MG63 (cell line): Measurements from ENCODE around the gene IL1RAPL2. TPM values are rescaled to one million over a fixed set of nuclear protein-coding genes. Genes with fewer than 3 reads are reported as not detected.
"Not testable (repeated sequence)": the region's sequence is repeated elsewhere in the genome, so short reads cannot be mapped to it uniquely, and the experiment has no call there.

ENCODE experiments used
- DNase-seq: peaks from one replicate; pipeline ENCODE4 v3.0.0-alpha.2; 2020
- H3K27me3 ChIP-seq: fragments of 250-450 bp; sonication (Bioruptor Pico); 2 replicates; pipeline ENCODE4 v1.5.1; 2020; ENCODE audit warnings: mild to moderate bottlenecking, moderate library complexity
- H3K36me3 ChIP-seq: fragments of 250-450 bp; sonication (Bioruptor Pico); 2 replicates; pipeline ENCODE4 v1.5.1; 2020; ENCODE audit warnings: mild to moderate bottlenecking, moderate library complexity
- H3K4me3 ChIP-seq: fragments of 250-450 bp; sonication (Bioruptor Pico); 2 replicates; pipeline ENCODE4 v1.5.1; 2020; ENCODE audit warnings: mild to moderate bottlenecking, moderate library complexity
- H3K9me3 ChIP-seq: fragments of 250-450 bp; sonication (Bioruptor Pico); 2 replicates; pipeline ENCODE4 v1.5.1; 2020; ENCODE audit warnings: mild to moderate bottlenecking, moderate library complexity
- total RNA-seq: library from RNA; depleted of rRNA; stranded (reverse); fragments of >200 nt; shearing (Covaris generic); gene quantifications from 2 replicates; pipeline ENCODE4 v1.2.3, GENCODE V29; 2014; ENCODE audit warnings: low replicate concordance

The IL1RAPL2 gene
- total RNA-seq, 1 experiment from 2014 or later: not detected

GRCh38 chrX:105028962-105029361 is 463.0 kb downstream of the IL1RAPL2 start:
- H3K4me3 ChIP-seq, H3K36me3 ChIP-seq, H3K27me3 ChIP-seq, DNase-seq, H3K9me3 ChIP-seq: not testable (repeated sequence)

GRCh38 chrX:105038672-105039328 is 472.8 kb downstream of the IL1RAPL2 start:
- no peak overlapping the region for H3K4me3 ChIP-seq
- no peak for DNase-seq
- no peaks in the 10 kb centered on the region for H3K36me3 ChIP-seq
- no peaks in the 10 kb centered on the region for H3K27me3 ChIP-seq
- no peaks in the 10 kb centered on the region for H3K9me3 ChIP-seq

- no peaks in the 10 kb centered on the region for H3K9me3 ChIP-seq
- DNase-seq: no peak
- H3K36me3 ChIP-seq: no peaks in the 10 kb centered on the region
- no peak overlapping the region for H3K4me3 ChIP-seq
- H3K27me3 ChIP-seq: no peaks in the 10 kb centered on the region
Observed at GRCh38 chrX:105050921-105051320, 484.9 kb downstream of the IL1RAPL2 start.

GRCh38 chrX:105051364-105051763 is 485.4 kb downstream of the IL1RAPL2 start:
- no peak overlapping the region for H3K4me3 ChIP-seq
- no peaks in the 10 kb centered on the region for H3K27me3 ChIP-seq
- no peaks in the 10 kb centered on the region for H3K9me3 ChIP-seq
- no peak for DNase-seq
- H3K36me3 ChIP-seq: no peaks in the 10 kb centered on the region

DNA sequence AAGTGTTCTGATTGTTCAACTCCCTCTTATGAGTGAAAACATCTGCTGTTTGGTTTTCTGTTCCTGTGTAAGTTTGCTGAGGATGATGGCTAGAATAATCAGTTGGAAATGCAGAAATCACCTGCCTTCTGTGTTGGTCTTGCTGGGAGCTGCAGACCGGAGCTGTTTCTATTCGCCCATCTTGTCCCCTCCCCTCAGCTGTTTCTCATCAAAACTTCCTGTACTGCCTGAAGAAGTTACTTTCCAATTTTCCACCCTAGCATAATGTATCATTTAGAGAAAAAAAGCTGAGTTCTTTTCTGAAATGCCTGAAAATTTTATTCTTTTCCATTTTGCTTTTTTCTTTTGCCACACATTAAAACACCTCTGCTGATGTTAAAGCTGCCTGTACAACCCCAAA is 486.9 kb downstream of the IL1RAPL2 start:
- Histone ChIP-seq H3K9me3 (no peaks in the 10 kb centered on the region), H3K27me3 (no peaks in the 10 kb centered on the region), H3K4me3 (no peak overlapping the region), H3K36me3 (no peaks in the 10 kb centered on the region)
- no peak for DNase-seq

GRCh38 chrX:105063743-105064142 is 497.7 kb downstream of the IL1RAPL2 start:
- Histone ChIP-seq H3K4me3 (no peak overlapping the region), H3K36me3 (no peaks in the 10 kb centered on the region), H3K27me3 (no peaks in the 10 kb centered on the region), H3K9me3 (no peaks in the 10 kb centered on the region)
- DNase-seq: no peak

- H3K4me3 ChIP-seq: no peak overlapping the region
- DNase-seq: no peak
- no peaks in the 10 kb centered on the region for H3K36me3 ChIP-seq
- H3K9me3 ChIP-seq: no peaks in the 10 kb centered on the region
- no peaks in the 10 kb centered on the region for H3K27me3 ChIP-seq
Observed at GRCh38 chrX:105098201-105098600, 532.2 kb downstream of the IL1RAPL2 start.

GRCh38 chrX:105098812-105099211 is 532.8 kb downstream of the IL1RAPL2 start:
- Histone ChIP-seq H3K27me3 (no peaks in the 10 kb centered on the region), H3K36me3 (no peaks in the 10 kb centered on the region), H3K4me3 (no peak overlapping the region), H3K9me3 (no peaks in the 10 kb centered on the region)
- no peak for DNase-seq

GRCh38 chrX:105101378-105101777 is 535.4 kb downstream of the IL1RAPL2 start:
- Histone ChIP-seq H3K27me3 (no peaks in the 10 kb centered on the region), H3K4me3 (no peak overlapping the region), H3K36me3 (no peaks in the 10 kb centered on the region), H3K9me3 (no peaks in the 10 kb centered on the region)
- DNase-seq: no peak

GRCh38 chrX:105109936-105110335 is 543.9 kb downstream of the IL1RAPL2 start:
- H3K36me3 ChIP-seq: no peaks in the 10 kb centered on the region
- no peak for DNase-seq
- H3K27me3 ChIP-seq: no peaks in the 10 kb centered on the region
- no peaks in the 10 kb centered on the region for H3K9me3 ChIP-seq
- no peak overlapping the region for H3K4me3 ChIP-seq

DNA sequence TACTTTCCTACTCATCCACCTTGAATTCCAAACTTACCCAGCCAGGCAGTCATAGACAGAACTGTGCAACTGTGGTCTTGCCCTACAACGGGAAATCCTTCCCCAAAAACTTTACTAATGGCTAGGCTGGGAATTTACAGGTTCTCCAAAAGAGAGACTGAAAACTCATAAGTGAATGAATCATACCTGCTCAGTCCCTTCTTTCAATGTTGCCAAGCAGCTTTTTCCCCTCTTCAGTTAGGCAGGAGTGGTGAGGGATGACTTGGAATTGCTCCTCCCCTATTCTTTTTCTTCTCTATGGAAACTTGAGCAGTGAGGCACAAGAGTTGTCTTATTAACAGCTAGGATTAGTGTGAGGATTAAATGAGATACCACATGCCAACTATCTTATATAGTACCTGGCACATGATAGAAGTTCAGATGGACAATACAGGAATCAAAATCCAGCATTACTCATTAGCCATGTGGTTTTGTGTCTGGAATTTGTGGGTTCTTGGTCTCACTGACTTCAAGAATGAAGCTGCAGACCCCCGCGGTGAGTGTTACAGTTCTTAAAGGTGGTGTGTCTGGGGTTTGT is 548.6 kb downstream of the IL1RAPL2 start:
- Histone ChIP-seq H3K9me3 (no peaks in the 10 kb centered on the region), H3K4me3 (no peak overlapping the region), H3K27me3 (no peaks in the 10 kb centered on the region), H3K36me3 (no peaks in the 10 kb centered on the region)
- no peak for DNase-seq

DNA sequence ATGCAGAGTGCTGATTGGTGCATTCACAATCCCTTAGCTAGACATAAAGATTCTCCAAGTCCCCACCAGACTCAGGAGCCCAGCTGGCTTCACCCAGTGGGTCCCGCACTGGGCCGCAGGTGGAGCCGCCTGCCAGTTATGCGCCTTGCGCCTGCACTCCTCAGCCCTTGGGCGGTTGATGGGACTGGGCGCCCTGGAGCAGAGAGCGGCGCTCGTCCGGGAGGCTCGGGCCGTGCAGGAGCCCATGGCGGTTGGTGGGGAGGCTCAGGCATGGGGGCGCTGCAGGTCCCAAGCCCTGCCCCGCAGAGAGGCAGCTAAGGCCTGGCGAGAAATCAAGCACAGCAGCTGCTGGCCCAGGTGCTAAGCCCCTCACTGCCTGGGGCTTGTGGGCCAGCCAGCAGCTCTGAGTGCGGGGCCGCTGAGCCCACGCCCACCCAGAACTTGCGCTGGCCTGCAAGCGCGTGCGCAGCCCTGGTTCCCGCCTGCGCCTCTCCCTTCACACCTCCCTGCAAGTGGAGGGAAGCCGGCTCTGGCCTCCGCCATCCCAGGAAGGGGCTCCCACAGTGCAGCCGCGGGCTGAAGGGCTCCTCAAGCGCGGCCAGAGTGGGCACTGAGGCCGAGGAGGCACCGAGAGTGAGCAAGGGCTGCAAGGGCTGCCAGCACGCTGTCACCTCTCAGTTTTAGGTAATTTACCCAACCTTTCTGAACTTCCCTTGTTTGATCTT is 549.8 kb downstream of the IL1RAPL2 start:
- not testable (repeated sequence) for H3K27me3 ChIP-seq, DNase-seq, H3K36me3 ChIP-seq, H3K4me3 ChIP-seq, H3K9me3 ChIP-seq

GRCh38 chrX:105116486-105116885 is 550.5 kb downstream of the IL1RAPL2 start:
- Histone ChIP-seq H3K27me3 (no peaks in the 10 kb centered on the region), H3K9me3 (no peaks in the 10 kb centered on the region), H3K4me3 (no peak overlapping the region), H3K36me3 (no peaks in the 10 kb centered on the region)
- DNase-seq: no peak

GRCh38 chrX:105117621-105118020 is 551.6 kb downstream of the IL1RAPL2 start:
- H3K36me3 ChIP-seq: no peaks in the 10 kb centered on the region
- H3K9me3 ChIP-seq: no peaks in the 10 kb centered on the region
- no peak for DNase-seq
- no peak overlapping the region for H3K4me3 ChIP-seq
- H3K27me3 ChIP-seq: no peaks in the 10 kb centered on the region

DNA sequence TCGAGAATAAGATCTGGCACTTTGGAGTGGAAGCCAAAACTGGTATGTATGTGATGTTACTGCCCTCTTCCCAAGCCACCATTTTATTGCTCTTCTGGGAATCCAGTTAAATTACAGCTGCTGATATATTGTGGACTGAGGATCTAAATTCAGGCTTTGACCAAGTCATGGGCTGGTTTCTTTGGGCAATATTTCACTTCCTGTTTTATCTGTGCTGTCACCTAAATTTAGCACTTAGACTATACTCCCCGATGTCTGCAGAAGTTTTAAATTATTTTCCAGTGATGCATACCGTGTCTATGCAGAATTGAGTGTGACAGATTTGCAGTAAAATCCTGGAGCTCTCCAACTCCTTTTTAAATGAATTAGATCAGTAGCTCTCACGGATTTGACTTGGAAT is 554.5 kb downstream of the IL1RAPL2 start:
- Histone ChIP-seq H3K36me3 (no peaks in the 10 kb centered on the region), H3K9me3 (no peaks in the 10 kb centered on the region), H3K4me3 (no peak overlapping the region), H3K27me3 (no peaks in the 10 kb centered on the region)
- no peak for DNase-seq

DNA sequence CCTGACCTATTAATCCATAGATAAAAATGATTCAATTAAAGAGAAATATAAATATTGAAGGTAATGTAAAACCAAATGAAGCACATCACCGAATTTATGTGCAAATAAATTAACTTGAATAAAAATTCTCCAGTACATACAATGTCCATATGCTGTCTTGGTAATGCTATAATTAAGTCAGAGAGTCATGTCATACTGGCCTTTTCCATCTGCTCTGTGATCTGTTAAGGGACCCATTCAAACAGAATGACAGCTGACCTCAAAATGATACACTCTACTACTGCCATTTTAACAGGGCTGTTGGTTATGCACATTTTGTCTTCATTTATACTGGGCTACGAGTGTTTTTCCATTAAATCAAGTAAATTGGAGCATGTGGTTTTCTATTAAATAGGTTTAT is 555.2 kb downstream of the IL1RAPL2 start:
- DNase-seq: no peak
- H3K9me3 ChIP-seq: no peaks in the 10 kb centered on the region
- no peaks in the 10 kb centered on the region for H3K36me3 ChIP-seq
- no peak overlapping the region for H3K4me3 ChIP-seq
- H3K27me3 ChIP-seq: no peaks in the 10 kb centered on the region

DNA sequence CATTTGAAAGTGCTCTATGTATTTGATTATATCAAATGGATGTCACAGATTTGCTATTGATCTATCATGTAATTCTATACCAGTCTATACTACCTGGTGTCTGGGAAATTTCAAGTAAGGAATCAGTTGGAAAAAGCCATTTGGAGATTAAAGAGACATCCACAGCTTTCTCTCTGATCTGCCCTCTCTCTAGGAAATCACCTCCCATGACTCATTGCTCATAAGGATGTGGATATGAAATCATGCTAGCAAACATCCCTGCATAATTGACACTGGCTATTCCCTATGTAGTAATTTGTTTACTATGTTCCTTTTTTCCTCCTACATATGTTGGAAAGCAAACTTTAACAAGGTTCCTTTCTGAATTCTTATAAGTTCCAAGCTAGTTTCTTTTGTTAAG is 560.2 kb downstream of the IL1RAPL2 start:
- Histone ChIP-seq H3K9me3 (no peaks in the 10 kb centered on the region), H3K4me3 (no peak overlapping the region), H3K36me3 (no peaks in the 10 kb centered on the region), H3K27me3 (no peaks in the 10 kb centered on the region)
- no peak for DNase-seq

DNA sequence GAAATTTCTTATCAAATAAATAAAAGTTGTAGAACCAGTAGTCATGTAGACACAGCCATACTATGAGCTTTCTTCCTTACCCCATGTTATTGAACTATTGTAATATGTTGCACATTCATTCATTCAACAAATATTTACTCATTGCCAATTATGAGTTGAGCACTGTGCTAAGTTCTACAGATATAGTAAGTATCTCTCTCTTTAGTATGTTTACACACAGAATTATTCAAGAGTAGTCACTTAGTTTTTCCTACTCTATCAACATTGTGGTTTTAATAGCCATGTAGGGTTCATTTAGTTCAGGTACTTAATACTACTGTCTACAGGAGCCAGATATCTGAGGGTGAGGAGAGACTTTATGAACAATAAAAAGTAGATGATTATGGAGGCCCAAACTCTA is 568.3 kb downstream of the IL1RAPL2 start:
- H3K4me3 ChIP-seq: no peak overlapping the region
- no peaks in the 10 kb centered on the region for H3K27me3 ChIP-seq
- no peaks in the 10 kb centered on the region for H3K9me3 ChIP-seq
- DNase-seq: no peak
- no peaks in the 10 kb centered on the region for H3K36me3 ChIP-seq
